Chondrocyte (in vitro differentiated cells): ENCODE data around the gene NPC2. TPM values are rescaled to one million over a fixed set of nuclear protein-coding genes. Genes with fewer than 3 reads are reported as not detected.
A peak's percentile ranks its signal among the peaks of the same experiment; 100 is the strongest.
"Not testable (repeated sequence)": the region's sequence is repeated elsewhere in the genome, so short reads cannot be mapped to it uniquely, and the experiment has no call there.

Source experiments
- DNase-seq: peaks from one replicate; pipeline ENCODE4 v3.0.0; 2021; ENCODE audit warnings: mixed read lengths, low spot score
- H3K27ac Mint-ChIP-seq: one replicate; pipeline ENCODE4 v1.8.0; 2021; ENCODE audit warnings: mild to moderate bottlenecking, moderate library complexity, mixed read lengths; ENCODE audit not compliant: unreplicated experiment
- H3K27me3 Mint-ChIP-seq: 2 replicates; pipeline ENCODE4 v1.8.0; 2021; ENCODE audit warnings: low read depth, mixed read lengths
- H3K36me3 Mint-ChIP-seq: 2 replicates; pipeline ENCODE4 v1.8.0; 2021; ENCODE audit warnings: low read depth, mixed read lengths
- H3K4me1 Mint-ChIP-seq: 2 replicates; pipeline ENCODE4 v1.8.0; 2021; ENCODE audit warnings: low read depth, mild to moderate bottlenecking, mixed read lengths
- H3K4me3 Mint-ChIP-seq: one replicate; pipeline ENCODE4 v1.8.0; 2021; ENCODE audit warnings: mild to moderate bottlenecking, moderate library complexity, mixed read lengths; ENCODE audit not compliant: unreplicated experiment
- H3K9me3 Mint-ChIP-seq: 2 replicates; pipeline ENCODE4 v1.8.0; 2021; ENCODE audit warnings: low read depth, mixed read lengths
- long read RNA-seq: library from polyadenylated mRNA; stranded (forward); transcript quantifications from one replicate; pipeline ENCODE4 v2.0.0, GENCODE V29; 2021
- total RNA-seq: library from RNA; stranded (reverse); gene quantifications from 3 replicates; pipeline ENCODE4 v1.2.1, GENCODE V29; 2021
- TF ChIP-seq, protein P1 (sequence below): fragments of 200-600 bp; sonication (generic); IDR thresholded peaks from 2 replicates; pipeline ENCODE4 v1.5.0; 2021; ENCODE audit warnings: antibody characterized with exemption, mild to moderate bottlenecking, moderate library complexity

NPC2 gene
- total RNA-seq: 209 to 313 TPM (median 212 TPM) in 3 replicates
- long read RNA-seq, transcript NPC2-207 (5 exons, 1,035 nt): major isoform, 164 of 166 reads
- long read RNA-seq, partial matches to known transcripts: 0 of 166 reads
- long read RNA-seq, other reads (novel, unspliced or antisense): 2 of 166 reads

DNA sequence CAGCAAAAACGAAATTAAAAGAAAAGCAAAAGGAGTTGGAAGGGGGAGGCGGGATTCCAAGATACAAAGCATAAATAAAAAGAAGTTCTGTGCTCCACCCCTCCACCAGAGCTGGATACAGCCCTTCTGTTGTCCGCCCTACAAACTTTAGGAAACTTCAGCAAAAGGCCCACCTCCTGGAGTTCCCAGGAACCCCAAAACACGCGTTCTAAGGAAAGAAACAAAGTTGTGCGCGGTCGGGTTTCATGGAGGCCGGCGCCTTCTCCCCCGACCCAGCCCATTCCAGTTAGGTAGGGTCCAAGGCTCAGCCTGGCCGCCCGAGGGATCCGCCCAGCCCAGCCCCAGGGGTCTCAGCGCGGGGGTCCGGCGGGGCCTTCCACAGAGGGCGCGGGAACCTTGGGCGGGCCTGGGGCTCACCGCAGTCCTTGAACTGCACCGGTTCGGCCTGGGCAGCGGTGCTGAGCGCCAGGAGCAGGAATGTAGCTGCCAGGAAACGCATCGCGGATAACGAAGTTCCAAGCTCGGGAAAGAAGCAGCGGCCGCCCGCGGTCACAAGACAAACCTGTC lies at the start of gene NPC2:
Gene NPC2 (minus strand): TSS at position 530 of the 567 bp plus-strand sequence. CDS start 31 bp downstream, at position 499.
- Mint-ChIP-seq H3K9me3 (no peaks in the 10 kb centered on the region), H3K4me3 (no peak within 1 kb of the TSS), H3K27ac (peak within 1 kb of the TSS; percentile 85), H3K4me1 (peaks cover 36% of the 10 kb centered on the region), H3K27me3 (no peaks in the 10 kb centered on the region), H3K36me3 (peaks cover 2% of the 10 kb centered on the region)
- TF ChIP-seq, protein P1, sequence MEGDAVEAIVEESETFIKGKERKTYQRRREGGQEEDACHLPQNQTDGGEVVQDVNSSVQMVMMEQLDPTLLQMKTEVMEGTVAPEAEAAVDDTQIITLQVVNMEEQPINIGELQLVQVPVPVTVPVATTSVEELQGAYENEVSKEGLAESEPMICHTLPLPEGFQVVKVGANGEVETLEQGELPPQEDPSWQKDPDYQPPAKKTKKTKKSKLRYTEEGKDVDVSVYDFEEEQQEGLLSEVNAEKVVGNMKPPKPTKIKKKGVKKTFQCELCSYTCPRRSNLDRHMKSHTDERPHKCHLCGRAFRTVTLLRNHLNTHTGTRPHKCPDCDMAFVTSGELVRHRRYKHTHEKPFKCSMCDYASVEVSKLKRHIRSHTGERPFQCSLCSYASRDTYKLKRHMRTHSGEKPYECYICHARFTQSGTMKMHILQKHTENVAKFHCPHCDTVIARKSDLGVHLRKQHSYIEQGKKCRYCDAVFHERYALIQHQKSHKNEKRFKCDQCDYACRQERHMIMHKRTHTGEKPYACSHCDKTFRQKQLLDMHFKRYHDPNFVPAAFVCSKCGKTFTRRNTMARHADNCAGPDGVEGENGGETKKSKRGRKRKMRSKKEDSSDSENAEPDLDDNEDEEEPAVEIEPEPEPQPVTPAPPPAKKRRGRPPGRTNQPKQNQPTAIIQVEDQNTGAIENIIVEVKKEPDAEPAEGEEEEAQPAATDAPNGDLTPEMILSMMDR: no peak
- DNase-seq: no peak

DNA sequence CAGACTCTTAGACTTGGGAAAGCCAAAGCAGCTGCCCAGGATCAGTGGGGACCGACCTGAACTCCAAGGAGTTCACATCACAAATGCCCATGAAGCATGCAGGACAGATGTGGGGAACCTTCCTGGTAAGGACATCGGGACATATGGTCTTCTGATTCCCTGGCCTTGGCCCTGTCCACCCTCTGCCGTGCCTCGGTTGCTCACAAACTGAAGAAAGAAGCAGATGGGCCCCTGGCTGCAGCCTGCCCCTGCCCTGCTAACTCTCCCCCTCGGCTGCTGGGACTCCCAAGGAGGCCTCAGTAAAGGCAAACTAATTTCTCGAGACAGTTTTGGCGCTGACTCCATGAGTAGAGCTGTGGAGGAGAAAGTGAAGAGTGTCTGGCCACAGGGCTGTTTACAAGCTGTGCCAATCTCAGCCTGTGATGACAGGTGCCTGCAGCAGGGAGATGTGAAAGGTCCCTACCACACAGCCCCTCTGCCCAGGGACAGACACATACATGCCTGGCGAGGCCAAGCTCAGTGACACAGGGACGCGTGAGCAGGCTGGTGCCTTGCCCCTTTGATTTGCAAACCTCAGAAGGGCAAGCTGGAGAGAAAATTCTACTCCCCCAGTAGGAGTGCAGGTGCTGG lies 49.1 kb upstream of the NPC2 start:
- H3K4me1 Mint-ChIP-seq: peaks cover 41% of the 10 kb centered on the region
- no peak overlapping the region for H3K27ac Mint-ChIP-seq
- H3K27me3 Mint-ChIP-seq: no peaks in the 10 kb centered on the region
- TF ChIP-seq, protein P1: no peak
- H3K36me3 Mint-ChIP-seq: peaks cover 29% of the 10 kb centered on the region
- no peaks in the 10 kb centered on the region for H3K9me3 Mint-ChIP-seq
- H3K4me3 Mint-ChIP-seq: no peak overlapping the region
- peak; percentile 58 for DNase-seq

DNA sequence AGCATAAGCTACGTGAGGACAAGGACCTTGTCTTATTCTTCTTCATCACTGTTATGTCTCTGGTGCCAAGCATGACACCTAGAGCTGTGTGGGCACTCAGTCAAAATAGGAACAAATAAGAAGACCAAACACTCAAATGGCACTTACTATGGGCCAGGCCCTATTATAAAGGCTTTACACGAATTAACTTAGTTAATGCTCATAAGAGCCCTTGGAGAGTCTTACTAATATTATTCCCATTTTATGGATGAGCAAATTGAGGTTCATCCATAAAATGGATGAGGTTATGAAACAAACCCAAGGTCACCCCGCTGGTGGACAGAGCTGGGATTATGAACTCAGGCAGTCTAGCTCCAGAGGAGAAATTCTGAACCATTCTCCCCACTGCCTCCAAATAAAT lies 48.1 kb upstream of the NPC2 start:
- no peaks in the 10 kb centered on the region for H3K9me3 Mint-ChIP-seq
- no peaks in the 10 kb centered on the region for H3K27me3 Mint-ChIP-seq
- H3K36me3 Mint-ChIP-seq: peaks cover 28% of the 10 kb centered on the region
- DNase-seq: no peak
- H3K27ac Mint-ChIP-seq: no peak overlapping the region
- TF ChIP-seq, protein P1: no peak
- no peak overlapping the region for H3K4me3 Mint-ChIP-seq
- H3K4me1 Mint-ChIP-seq: peaks cover 33% of the 10 kb centered on the region

DNA sequence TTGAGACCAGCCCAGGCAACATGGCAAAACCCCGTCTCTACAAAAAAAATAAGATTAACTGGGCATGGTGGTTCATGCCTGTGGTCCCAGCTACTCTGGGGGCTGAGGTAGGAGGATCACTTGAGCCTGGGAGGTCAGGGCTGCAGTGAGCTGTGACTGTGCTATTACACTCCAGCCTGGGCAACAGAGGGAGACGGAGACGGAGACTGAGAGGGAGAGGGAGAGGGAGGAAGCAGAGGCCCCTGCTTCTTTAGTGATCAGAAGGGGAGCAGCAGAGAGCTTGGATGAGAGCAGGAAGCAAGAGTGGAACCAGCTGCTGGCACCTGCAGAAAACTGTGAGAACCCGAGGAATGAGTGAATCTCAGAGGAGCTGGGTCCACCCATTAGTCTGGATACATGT lies 46.4 kb upstream of the NPC2 start:
- peaks cover 24% of the 10 kb centered on the region for H3K36me3 Mint-ChIP-seq
- DNase-seq: peak; percentile 24
- H3K4me1 Mint-ChIP-seq: peaks cover 19% of the 10 kb centered on the region
- no peaks in the 10 kb centered on the region for H3K27me3 Mint-ChIP-seq
- no peaks in the 10 kb centered on the region for H3K9me3 Mint-ChIP-seq
- H3K4me3 Mint-ChIP-seq: no peak overlapping the region
- no peak overlapping the region for H3K27ac Mint-ChIP-seq
- TF ChIP-seq, protein P1: no peak

DNA sequence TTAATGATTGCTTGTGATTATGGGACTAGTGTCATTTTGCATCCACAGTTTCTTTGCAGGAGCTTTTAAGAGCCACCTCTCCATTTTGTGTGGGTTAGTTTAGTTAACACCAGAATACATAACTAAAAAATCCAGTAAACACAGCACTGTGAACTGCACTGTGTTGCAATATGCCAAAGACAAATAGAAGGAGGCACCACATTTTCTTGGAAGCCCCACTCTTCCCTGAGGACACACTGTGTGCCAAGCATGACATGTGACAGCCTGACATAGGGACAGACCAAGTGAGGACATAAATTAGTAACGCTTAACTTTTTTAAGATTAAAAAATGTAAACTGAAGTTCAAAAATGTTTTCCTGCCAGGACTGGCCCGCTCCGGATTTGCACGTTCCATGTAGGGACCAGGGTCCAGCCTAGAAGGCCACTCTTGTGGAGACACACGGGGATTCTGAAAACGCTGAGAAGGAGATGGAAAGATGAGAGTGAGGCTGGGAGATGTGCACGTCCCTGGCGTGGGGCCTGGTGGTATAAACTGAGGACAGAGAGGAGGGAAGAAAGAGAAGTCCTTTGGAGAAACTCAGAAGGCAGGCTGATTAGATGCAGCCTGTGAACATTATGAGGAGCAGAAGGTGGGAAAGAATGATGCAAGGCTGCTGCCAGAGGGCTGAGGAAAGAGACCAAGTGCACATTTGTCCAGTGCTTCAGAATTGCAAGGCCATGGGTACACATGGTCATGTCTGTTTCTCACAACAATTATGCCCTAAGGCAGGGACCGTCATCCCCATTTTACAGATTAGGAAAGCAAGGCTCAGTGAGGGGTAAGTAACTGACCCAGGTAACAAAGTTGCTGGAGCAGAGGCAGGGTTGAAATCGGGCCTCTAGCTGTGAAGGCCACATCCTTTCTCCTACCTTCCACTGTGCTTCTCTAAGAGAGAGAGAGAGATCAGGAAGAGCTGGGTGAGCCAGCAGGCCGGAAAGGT lies 45.6 kb upstream of the NPC2 start:
- Mint-ChIP-seq H3K27me3 (no peaks in the 10 kb centered on the region), H3K9me3 (no peaks in the 10 kb centered on the region), H3K4me3 (no peak overlapping the region), H3K4me1 (peaks cover 15% of the 10 kb centered on the region), H3K36me3 (peaks cover 26% of the 10 kb centered on the region), H3K27ac (peak overlapping the region; percentile 29)
- TF ChIP-seq, protein P1: no peak
- peak; percentile 38 for DNase-seq

DNA sequence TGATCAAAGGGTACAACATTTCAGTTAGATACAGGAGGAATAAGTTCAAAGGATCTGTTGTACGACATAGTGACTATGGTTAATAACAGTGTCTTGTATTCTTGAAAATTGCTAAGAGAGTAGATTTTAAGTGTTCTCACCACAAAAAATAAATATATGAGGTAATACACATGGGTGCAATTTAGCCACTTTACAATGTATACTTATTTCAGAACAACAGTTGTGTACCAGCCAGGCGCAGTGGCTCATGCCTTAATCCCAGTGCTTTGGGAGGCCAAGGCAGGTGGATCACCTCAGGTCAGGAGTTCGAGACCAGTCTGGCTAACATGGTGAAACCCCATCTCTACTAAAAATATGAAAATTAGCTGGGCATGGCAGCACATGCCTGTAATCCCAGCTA lies 43.2 kb upstream of the NPC2 start:
- H3K27ac Mint-ChIP-seq: peak overlapping the region; percentile 57
- peaks cover 23% of the 10 kb centered on the region for H3K4me1 Mint-ChIP-seq
- not testable (repeated sequence) for H3K9me3 Mint-ChIP-seq, H3K27me3 Mint-ChIP-seq, H3K4me3 Mint-ChIP-seq, DNase-seq
- H3K36me3 Mint-ChIP-seq: peaks cover 28% of the 10 kb centered on the region
